GM21619 (cell line): ENCODE data around the gene C2CD2.

Source experiments
- ATAC-seq: cut with Tn5 transposase; IDR thresholded peaks from one replicate; pipeline ENCODE4 v1.9.1; 2021; ENCODE audit not compliant: unreplicated experiment

The C2CD2 gene

DNA sequence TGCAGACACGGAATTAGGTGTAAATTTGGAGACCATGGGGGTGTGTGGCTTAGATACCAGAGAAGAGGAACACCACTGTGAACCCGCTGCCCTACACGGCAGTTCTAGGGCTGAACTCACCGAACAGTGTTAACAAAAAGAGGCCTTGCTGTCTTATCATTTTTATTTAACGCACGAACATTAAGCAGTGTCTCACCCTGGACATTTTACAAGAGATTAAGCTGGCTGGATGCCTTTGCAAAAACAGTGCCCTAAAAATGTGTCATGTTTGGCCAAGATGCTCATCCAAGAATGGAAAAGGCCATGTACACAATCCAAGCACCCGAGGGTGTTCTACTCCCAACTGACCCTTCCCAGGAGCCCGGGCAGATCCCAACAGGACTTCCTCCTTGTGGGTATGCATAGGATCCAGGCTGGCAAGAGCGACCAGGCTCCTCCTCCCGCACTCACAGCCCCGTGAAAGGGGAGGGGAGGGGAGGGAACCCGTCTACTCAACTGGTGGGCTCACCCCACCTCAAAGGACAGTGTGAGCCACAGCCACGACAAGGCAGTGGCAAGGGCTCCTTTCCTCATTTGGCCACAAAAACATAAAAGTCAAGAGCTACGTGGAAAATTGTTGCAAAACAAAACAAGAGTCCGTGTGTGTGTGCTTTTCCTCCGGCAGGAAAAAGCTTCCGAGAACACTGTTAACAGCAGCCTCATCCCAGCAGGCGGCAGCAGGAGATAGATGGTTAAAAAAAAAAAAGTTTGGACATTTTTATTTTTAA is 20.3 kb downstream of the C2CD2 start:
- ATAC-seq: no peak

DNA sequence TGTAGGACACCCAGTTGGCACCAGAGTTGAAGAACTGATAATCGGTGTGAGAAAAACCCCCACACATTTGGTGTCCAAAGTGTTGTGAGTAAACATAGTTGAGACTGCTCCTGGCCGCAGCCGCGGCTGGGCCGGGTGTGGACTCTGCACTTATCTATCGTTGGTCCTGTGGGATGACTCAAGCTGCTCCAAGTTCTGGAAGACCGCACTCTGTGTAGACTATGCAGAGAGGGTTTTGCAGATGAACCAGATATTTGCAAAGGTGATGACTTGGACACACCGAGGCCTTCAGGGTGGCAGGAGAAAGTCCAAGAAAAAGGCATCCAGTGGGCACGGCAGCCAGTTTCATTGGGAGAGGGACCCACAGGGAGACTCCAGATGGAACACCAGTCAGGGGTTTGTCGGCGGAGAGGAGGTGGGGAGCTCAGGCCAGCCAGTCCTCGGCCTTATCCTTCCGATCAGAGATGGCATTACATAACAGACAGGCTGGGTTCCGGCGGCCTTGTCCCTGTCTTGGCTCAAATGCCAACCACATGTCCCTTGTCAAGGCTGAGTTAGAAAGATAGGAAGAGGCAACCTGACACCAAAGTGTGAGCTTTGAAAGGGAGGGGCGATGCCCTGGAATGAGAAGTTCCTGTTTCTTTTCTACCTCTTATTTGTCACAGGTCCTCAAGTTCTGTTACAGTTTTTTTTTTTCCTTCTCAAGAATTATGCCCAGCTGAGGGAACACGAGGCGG is 21.1 kb downstream of the C2CD2 start:
- no peak for ATAC-seq

DNA sequence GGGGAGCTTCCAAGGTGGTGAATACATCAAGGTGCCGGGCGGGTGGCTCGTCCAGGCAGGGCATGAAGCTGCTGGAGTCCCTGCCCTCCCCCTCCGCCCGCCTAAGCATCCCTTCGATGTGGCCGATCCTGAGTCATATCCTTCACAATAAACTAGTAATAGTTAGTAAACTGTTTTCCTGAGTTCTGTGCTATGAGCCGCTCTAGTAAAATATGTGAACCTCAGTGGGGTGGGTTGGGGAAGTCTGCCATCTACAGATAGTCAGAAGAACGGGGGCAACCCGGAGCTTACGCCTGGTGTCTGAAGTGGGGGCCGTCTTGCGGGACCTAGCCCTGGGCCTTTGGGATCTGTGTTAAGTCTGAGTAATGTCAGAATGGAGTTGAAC is 21.6 kb downstream of the C2CD2 start:
- ATAC-seq: no peak

DNA sequence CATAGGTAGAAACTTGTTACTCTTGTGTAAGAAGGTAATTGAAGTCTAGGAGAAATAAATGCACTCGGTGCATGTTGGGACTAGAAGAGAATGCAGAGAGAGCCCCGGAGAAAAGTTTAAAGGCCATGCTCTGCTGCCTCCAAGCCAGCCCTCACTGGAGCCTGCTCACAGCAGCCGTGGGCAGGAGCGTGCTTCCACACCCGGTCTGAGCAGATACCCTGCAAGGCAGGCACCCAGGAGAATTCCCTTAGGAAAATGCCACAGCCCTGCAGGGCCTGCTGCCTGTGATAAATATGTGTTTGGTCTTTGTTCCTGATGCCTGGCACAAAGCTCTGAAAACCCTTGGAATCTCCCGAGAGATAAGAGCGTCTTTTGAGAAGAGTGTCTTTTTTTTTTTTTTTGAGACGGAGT is 22.8 kb downstream of the C2CD2 start:
- no peak for ATAC-seq

DNA sequence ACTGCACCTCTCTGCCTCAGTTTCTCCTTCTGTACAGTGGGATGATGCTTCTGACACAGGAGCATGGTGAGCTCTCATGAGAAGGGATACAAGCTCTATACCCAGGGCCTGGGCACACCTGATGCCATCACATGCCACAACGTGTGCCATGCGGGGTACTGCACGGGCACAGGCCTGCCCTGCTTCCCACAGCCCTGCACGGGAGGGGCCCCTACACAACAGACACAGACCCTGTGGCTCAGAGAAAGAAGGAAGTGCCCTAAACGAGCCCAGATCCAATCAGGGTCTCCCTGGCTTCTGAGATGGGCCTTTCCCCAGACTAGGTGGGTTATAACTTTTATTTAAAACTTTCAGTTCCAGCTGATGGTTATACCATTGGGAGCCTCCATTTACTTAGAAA is 24.6 kb downstream of the C2CD2 start:
- no peak for ATAC-seq

DNA sequence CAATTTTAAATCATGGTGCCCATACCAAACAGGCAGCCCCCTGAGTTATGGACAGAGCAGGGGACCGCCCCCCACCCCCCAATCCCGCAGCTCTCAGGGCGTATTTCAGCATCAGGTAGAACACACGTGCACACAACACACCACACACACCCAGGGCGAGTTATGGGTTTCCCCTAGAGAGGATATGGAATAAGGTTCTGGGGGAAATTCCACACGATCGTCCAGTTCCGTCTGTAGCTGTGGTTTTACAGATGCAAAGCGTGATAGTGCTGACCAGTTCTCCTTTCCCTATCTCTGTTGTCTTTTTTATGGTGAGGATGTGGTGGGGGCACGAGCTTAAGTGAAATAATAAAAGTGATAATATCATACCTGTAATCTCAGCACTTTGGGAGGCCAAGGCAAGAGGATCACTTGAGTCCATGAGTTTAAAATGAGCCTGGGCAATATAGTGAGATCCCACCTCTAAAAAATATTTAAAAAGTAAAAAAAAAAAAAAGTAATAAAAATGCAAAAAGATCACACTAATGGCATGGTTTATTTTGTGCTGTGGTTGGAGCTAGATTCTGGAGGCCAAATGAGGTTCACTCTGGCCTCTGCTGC is 25.1 kb downstream of the C2CD2 start:
- ATAC-seq: peak; percentile 36

DNA sequence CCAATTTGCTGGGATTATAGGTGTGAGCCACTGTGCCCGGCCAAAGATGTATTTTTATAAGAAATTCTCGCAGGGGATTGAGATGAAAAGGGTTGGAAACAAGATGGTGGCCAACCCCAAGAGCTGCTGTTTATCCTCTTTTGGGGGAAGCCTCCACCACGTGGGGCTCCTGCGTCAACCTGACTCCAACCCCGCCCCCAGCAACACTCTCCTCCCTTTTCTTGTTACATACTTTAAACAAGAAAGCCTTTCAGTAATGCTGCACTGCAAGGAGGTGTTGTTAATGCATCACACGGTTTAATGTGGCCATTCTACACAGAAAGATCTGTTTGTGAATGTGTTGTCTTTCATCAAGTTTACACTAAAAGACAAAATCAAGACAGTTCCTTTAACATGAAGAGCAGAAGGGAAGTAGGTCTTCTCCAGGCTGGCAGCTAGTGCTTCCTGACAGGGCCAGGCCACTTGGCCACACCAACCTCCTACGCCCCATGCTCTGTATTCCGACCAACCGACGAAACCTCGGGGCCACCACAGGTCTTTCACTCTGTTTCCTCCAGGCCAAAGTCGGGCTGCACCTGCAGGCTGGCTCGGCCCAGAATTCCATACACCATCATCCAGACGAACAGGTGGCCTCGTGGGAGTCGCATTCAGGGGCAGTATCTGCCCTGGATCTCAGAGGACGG is 25.9 kb downstream of the C2CD2 start:
- no peak for ATAC-seq

DNA sequence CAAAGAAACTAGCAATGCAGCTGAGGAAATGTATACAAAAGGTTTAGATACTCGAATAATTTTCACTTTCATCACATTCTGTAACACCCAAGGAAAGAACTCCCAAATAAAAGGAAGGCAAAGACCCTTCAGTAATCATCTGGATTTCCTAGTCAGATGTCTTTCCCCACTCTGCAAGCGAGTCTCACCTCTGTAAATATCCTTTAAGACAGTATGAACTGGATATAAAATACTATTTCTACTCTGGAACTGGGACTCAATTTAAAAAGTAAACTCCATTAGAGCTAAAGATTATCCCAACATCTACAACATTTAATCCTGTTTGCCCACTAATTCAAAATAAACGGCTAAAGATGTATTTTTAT is 27.0 kb downstream of the C2CD2 start:
- ATAC-seq: no peak

DNA sequence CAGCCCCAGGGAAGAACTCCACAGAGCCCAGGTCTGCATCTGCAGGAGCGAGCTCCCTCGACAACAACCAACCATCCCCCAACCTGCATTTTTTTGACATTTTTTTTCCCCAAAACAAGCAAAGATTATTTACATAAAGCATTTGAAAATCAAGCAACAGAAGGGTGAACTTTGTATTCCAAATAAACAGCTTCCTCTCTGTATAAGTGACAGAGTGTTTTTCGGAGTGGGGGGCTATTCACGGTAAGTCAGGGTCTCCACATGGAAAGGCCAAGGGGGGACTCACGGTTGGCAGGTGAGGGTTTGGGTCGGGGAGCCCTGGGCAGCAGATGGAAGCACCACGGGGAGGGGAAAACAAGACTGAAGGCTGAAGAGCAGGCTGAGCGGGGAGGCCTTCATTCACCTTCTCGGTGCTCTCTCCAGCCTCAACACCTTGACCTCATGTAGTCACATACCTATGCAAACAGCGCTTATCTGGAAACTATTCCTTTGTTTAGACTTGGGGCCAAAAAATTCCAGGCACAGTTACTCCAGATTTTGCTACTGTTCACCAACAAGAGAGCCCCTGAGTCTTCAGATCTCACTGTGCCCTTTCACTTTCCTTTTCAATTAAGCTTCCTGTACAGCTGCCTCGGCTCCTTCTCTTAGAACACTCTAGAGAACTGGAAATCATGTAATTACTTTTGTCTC is 27.6 kb downstream of the C2CD2 start:
- ATAC-seq: peak; percentile 49

DNA sequence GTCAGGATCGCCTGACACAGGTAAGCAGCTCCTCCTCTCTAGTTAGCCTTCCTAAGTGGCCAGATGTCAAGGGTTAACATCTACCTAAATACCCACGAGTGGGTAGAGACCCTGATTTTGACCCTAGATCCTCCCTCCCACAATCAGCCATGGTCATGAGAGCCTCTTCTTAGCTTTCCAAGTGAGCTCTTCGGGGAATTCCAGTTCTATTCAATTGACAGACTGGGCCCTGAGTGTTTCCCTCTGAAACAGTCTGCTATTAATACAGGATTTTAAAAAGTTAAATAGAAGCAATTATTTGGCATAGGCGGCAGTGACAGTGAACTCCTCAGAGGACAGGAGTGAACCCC is 28.1 kb downstream of the C2CD2 start:
- no peak for ATAC-seq

DNA sequence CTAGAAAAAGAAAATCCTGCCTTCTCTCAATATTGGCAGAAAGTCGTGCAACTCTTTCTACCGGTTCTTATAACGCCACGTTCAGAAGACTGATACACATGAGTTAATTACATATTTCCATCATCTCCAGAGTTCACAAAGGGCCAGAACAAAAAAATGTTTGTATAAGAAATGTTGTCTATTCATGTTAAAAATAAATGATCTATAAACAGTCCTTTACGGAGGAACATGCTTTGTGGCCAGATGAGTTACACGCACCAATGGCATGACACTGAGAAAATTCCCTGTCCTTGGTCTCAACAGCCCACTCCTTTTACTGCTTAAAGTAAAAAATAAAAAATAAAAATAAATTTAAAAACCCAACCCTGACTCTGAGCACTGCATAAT is 29.5 kb downstream of the C2CD2 start:
- no peak for ATAC-seq

DNA sequence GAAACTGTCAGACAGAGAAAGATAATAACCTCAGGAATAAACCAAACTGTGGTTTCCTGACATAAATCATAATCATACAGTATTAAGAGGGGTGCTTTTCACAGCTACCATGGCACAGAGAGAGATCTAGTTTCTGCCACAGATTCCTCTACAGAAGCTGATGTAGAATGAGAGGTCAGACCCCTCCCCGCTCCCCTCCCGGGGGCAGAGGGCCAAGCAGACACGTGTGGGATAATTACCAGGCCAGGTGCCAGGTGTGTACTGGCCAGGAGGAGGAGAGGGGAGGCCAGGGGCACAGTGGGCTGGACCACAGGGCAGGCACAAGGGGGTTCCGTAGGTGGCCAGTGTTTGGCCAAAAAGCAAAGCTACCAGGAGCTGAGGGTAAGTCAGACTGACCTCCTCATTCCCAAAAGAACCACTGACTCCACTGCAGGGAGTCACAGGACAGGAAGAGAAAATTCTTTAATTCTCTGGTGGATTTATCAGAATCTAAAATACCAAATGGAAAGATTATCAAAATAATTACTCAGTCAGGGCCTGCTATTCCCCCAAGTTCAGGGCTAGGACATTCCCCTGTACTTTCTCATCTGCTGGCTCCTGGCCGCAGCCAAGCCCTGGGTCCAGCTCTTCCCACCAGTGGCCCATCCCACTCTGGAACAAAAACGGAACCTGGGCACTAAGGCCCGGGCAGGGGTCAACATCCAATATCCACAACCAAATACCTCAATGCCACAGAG is 30.0 kb downstream of the C2CD2 start:
- no peak for ATAC-seq

DNA sequence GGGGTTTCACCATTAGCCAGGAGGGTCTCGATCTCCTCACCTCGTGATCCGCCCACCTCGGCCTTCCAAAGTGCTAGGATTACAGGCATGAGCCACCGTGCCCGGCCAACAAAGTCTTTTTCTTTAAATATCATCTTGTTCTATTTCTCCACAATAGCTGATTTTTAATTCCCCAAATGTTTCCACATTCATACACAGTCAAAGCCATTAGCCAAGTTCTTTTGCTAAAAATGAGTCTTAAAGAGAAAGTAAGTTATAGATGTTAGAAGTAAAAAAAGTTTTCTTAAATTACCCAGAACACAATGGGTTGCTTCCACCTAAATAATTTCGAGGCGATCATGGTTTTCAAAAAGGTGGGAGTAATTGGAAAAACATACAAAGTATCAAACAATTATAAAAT is 30.6 kb downstream of the C2CD2 start:
- ATAC-seq: no peak

DNA sequence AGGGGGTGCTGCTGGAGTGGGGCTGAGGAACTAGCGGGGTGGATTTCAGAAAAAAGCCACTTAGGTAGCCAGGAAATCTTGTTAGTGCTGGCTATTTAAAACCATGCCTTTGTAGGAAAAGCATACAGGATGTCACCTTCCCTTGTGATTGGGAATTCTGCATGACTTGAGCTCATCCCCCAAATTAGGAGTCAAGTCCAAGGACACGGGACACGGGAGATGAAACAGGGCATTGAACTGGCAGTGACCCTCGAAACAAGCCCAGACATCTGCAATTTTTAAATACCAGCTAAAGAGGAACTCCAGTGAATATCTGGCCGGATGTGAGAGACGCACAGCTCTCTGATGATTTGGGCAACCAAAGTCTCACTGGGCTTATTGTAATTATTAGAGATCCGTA is 32.8 kb downstream of the C2CD2 start:
- ATAC-seq: no peak

DNA sequence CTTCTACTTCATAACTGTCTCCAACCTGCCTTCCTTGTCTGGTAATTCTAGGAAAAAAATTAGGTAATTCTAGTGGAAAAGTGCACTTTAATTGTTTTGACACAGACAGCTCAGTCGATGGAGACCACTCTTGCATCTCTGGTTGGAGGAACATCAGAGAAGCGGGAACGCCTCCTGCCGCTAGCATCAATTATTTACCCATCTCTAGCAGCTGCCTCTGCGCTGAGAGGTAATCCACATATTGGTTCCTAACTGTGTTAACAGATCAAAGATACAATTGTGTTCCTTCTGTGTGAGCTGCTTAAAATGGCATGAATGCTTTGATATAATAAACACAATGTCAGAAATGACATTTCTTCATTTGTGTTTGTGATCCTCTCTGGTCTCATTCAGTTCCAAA is 33.3 kb downstream of the C2CD2 start:
- no peak for ATAC-seq

DNA sequence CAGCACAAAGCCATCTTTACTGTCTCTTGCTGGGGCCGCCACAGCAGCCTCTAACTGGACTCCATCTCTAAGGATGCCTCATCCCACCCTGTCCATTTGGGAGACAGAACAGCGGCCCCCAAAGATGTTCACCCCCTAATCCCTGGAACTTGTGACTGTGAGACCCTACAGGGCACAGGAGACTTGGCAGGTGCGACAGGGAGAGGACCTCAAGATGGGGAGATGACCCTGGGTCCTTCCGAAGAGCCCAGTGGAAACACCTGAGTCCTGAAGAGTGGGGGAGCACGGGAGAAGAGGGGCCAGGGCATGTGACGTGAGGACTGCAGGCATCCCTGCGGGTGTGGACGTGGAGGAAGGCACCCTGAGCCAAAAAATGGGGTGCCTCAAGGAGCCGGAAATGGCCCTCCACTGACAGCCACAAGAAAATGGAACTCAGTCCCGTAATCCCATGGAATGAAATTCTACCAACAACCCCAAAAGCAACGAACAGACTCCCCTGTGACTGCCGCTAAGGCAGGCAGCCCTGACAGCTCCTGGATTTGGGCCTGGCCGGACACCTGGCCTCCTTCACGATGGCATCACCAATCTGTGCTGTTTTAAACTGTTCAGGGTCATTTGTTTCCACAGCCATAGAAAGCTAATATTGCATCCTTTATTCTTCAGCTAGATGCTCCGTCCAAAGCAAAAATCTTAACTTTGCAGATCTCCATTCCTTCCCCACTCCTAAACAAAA is 34.0 kb downstream of the C2CD2 start:
- ATAC-seq: no peak

DNA sequence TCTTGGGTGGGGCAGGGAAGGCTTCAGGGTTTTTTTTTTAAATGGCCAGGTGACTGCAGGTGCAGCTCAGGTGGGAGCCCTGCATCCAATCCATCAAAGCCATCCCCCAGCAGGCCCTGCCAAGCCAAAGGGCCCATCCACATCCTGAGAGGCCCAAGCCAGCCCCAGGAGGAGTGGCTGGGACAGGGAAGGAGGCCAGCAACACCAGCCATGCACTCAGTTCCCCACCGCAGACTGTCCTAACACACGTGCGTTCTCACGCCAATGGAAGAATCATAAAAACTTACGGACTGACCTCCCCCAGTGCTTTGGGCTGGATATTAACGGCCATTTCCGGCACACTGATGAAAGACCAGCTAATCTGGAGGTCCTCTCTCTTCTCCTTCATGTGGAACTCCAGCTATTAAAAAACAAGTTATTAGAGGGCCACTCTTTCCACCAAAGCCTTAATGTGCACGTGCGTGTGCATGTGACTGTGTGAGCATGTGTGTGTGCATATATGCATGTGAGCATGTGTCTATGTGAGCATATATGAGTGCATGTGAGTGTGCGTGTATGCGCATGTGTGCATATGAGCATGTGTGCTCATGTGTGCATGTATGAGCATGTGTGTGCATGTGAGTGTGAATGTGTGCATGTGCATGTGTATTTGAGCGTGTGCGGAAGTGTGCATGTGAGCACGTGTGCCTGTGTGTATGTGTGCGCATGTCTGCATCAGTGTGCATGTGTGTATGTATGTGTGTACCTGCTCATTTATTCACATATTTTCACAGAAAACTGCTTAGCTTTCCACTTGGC is 35.1 kb downstream of the C2CD2 start:
- no peak for ATAC-seq

DNA sequence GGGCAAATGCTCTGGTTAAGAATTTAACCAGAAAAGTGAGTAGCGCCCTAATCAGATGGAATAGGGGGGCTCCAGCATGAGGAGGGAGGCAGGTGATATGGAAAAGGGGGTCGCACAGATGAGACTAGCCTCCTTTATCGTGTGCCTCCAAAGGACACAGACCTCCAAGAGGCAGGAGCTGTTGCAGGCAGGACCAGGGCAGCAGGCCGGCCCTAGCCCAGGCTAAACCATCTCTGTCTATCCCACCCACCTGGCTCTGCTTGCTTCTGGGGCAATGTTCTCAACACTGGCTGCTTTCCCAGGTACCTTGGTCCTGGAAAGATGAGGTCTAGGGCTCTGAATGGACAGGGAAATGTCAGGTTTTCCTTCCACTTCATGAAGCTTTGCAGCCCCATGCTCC is 36.3 kb downstream of the C2CD2 start:
- no peak for ATAC-seq

DNA sequence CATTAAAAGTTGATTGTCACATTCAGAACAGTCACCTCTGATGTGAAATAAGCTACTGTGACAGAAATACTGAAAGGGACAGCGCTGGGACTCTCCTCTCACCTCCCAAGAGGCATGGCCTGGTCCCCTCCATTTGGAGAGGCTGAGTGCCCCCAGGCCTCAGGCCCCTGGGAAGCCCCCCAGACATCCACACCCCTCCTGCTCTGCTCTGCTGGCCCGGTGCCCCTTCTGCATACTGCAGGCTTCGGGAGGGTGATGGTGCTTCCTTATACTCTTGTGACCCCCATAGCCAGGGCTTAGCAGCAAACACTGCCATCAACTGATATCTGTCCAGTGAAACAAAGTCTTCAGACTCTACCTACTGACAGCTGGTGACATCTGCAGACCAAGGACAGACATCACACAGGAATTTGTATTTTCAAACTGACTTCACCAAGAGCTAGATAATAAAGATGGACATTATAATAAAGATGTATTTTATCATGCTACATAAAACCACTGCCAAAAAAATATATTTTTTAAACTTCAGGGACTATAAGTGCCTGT is 36.9 kb downstream of the C2CD2 start:
- no peak for ATAC-seq
